NCI-H1092 (cell line): ENCODE measurements around the gene FGFR4.
A peak's percentile ranks its signal among the peaks of the same experiment; 100 is the strongest.

Experiments used
- DNase-seq: peaks from one replicate; lab custom pipeline; 2025; lab: John Stamatoyannopoulos, UW

The FGFR4 gene

DNA sequence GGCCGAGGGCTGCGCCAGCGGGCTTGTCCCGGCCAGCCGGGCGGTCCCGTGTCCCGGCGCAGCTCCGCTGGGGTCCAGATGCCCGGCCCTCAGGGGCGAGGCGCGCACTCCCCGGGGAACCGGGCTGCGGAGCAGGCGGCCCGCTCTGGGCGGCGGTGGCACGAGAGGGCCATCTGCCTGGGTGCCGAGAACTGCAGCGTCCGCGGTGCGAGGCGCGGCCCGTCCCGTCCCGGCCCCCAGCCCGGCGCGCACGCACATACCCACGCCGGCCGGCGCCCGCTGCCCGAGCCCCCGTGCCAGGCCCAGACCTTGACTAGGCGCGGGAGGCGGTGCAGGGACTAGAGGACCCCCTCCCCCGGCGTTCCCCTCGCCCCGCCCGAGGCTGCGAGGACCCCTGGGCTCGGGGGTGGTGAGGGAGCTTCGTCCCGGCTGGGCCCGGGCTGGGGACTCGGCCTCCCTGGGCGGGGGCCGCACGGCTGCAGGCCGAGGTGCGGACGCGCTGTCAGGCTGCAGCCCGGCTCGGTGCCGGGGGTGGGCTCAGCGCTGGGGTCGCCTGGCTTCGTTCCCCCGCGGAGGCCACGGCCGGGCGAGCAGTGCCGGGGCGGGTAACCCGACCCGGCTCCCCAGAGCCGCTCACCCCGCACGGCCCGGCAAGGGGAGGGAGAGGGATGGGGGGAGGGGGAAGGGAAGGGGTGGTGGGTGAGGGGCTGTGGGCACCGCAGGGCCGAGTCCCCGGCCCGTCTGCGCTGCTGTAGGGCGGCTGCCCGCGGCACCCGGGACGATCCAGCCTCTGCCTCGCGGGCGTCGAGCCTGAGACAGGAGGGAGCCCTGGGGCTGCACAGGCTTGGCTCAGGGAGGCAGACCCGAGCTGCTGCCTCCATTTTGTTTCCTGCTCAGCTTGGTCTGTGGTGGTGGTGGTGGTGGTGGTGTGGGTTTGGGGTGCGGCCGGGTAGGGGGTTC, 45.7 kb downstream of the FGFR4 start:
- DNase-seq = no peak

DNA sequence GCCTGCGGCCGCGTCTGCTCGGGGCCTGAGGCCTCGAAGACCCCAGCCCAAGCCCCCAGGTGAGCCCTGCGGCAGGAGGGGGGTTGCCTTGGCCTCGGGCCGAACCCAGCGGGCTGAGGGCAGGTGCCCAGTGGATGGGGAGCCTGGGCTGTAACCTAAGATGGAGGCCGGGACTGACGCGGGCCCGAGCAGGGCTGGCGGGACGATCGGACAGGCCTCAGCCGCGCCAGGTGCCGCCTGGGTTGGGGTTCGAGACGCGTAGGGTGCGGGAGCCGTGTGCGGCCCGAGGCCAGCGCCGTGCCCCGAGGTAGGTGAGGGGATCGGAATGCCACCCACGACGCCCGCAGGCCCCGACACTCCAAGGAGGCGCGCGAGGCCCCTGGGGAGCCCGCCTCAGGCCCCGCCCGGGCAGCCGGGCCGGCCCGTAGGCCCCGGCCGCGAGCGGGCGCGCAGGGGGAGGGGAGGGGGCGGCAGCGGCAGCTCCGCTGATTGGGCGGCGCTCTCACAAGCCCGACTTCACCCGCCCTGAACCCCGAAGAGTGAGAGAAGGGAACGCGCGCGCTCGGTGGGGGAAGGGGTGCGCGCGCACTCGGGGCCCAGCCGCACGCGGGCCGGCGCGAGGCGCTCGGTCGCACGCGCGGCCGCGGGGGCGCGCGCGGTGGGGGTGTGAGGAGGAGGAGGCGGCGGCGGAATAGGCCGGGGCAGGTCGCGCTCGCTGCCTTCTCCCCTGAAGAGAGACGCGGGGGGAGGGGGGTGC, 46.6 kb downstream of the FGFR4 start, which contains the start of gene NSD1:
TSS of gene NSD1 (plus strand) at position 678 of the 757 bp plus-strand sequence. CDS start 1,331 bp downstream, outside the sequence.
- DNase-seq = peak; percentile 79

DNA sequence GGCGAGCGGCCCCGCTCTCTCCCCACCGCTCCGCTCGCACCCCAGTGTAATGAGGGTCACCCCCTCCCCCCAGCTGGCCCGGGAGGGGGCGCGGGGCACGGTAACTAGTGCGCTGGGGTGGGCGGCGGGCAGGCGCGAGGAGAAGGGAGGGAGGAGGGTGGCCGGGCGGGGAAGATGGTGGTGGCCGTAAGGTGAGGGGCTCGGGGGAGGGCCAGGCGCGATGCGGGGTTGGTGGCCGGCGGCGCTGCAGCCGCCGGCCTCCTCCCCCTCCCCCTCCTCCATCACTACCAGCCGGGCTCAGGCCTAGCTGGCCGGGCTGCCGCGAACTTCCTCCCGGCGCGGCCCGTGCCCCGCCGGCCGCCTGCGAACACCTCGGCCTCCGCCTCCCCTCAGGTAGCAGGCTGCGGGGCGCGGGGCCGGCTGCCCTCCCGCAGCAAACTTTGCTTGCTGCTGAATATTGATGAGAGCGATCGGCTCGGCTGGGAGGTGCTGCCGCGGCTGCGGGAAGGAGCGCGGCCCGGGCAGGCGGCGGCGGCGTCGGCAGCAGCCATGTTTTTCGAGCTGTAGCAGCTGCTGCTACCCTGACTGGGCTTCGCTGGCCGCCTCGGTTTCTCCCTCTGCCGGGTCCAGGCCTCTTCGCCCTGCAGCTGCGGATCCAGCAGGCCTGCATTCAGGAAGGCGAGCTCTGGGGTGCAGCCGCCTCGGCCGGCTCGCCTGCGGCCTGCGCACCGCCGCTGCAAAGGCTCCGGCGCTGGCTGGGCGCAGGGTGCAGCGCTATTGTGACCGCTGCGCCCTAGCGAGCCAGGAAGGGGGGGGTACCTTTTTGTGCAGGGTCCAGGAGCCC, 47.4 kb downstream of the FGFR4 start:
- DNase-seq = no peak

DNA sequence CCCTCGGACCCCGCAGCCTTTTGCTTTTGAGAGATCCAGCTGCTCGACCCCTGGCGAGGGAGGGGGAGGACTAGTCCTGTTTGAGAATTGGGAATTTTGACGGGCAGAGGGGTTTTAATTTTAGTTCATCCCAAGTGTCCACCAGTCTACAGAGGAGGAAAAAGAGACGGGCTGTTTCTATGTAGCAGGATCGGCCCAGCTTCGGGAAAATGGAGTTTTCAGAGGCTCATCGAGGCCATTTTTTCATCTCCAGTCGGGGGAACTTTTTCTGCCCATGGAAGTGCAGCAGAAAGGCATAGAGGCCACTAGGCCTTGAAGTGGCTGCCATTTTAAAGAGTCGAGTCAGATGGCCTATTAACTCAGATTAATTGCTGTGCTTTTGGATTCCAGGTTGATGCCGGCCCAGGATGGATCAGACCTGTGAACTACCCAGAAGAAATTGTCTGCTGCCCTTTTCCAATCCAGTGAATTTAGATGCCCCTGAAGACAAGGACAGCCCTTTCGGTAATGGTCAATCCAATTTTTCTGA, 48.0 kb downstream of the FGFR4 start:
- DNase-seq = no peak

DNA sequence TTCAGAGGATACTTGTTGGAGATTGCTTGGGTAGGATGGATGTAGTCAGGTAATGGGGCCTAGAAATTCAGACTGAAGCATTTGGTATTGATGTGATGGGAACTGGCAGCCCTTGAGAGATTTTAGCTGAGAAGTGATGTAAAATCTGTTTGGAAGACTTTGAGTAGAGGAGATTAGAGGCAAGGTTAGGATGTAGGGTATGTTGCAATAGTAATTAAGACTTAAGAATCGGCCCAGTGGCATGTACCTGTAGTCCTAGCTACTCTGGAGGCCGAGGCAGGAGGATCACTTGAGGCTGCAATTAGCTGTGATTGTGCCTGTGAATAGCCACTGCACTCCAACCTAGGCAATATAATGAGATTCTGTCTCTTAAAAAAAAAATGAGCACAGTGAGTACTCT, 53.6 kb downstream of the FGFR4 start:
- no peak for DNase-seq

DNA sequence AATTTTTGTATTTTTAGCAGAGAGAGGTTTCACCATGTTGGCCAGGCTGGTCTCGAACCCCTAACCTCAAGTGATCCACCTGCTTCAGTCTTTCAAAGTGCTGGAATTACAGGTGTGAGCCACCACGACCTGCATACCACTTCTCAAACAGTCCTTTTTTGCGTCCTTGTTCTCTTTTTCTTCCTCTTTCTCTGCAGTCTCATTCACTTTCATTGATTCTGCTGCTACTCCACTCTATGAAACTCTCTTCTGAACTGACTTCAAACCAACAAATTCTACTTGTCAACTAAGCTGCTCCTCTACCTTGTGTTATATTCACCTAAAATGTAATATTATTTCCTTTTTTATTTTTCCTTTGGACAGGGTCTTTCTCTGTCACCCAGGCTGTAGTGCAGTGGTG, 54.8 kb downstream of the FGFR4 start:
- DNase-seq = no peak

DNA sequence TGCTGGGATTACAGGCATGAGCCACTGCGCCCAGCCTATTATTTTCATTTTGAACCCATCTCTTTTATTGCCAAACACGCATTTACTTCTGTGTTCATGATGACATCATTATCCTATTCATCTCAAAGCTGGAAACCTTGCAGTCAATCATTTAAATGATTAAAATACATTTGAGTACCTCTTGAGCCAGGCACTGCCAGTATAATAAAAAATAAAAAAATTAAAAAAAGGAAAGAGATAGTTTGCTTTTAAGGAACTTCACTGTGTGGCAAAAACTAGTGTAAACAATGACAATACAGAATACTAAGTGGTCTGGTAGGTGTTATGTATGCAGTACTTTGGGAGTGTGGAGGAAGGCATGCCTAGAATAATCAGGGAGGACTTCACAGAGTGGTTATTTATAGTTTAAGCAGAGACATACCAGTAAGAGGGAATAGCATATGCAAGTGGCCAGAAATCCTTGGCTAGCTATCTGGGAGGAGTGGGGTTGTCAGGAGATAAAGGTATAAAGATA, 55.4 kb downstream of the FGFR4 start:
- DNase-seq = no peak

DNA sequence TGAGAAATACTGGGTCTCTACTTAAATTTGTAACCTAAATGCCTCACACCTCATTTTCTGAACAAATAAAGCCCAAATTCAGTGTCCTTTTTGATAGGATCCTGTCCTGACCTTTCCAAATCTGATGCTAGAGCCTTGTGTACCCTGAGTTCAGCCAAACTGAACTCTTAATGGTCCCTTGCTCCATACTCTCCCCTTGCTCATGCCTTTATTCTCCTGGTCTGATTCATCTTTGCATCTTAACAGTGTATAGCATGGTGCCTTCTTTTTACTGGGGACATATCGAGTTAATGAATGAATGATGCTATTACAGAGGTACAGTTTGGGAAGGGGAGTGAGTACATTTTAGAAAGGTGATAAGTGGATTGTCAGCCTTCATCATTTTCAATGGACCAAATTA, 56.1 kb downstream of the FGFR4 start:
- no peak for DNase-seq

DNA sequence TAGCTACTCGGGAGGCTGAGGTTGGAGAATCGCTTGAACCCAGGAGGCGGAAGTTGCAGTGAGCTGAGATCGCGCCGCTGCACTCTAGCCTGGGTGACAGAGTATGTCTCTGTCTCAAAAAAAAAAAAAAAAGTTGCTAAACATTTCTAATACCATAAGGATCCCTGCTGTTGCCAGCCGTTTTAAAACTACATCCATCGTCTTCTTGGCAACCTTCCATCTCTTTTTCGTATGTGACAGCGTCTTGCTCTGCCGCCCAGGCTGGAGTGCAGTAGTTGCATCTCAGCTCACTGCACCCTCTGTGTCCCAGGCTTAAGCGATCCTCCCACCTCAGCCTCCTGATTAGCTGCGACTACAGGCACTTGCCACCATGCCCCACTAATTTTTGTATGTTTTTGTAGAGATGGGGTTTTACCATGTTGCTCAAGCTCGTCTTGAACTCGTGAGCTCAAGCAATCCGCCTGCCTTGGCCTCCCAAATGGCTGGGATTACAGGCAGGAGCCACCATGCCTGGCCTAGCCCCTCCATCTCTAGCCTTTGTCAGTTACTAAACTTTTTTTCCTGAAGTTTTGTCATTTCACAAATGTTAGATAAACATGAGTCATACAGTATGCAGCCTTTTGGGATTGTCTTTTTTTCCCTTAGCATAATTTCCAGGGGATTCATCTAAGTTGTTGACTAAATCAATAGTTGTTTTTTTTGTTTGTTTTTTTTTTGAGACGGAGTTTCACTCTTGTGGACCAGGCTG, 60.4 kb downstream of the FGFR4 start:
- DNase-seq = no peak
